Measurements from ENCODE around the gene RAX.
"Not testable (repeated sequence)": the region's sequence is repeated elsewhere in the genome, so short reads cannot be mapped to it uniquely, and the experiment has no call there.

RAX gene

GRCh38 chr18:59272221-59272888 lies 899 bp downstream of the RAX start:
- DNase-seq = no peak

- no peak for DNase-seq
These were observed 1.5 kb downstream of the RAX start for GRCh38 chr18:59271606-59272220.

GRCh38 chr18:59270689-59271257 lies 2.5 kb downstream of the RAX start:
- DNase-seq = no peak

DNA sequence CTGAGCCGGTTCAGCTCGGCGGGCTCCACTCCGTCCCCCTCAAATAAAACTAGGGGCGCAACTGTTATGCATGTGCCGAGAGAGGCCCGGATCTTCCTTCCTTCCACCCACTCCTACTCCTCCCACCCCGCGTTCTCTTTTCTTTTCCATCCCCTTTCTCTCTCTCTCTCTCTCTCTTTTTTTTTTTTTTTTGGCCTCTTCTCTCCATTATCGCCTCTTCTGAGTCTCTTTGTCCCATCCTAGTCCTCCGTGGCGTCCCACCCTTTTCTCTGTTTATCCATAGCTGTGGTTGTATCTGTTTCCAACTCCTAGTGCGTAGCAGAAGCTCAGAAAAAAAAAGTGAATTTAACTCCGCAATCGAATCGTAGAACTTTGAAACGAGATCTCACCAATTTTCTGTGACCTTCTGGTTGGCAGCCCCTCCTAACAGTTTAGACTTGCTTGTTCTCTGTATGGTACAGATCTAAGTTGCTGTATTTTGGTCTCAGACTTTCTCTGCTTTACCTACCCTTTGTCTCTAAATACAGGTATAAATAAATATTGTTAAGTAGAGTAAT lies 3.6 kb downstream of the RAX start:
- no peak for DNase-seq

DNA sequence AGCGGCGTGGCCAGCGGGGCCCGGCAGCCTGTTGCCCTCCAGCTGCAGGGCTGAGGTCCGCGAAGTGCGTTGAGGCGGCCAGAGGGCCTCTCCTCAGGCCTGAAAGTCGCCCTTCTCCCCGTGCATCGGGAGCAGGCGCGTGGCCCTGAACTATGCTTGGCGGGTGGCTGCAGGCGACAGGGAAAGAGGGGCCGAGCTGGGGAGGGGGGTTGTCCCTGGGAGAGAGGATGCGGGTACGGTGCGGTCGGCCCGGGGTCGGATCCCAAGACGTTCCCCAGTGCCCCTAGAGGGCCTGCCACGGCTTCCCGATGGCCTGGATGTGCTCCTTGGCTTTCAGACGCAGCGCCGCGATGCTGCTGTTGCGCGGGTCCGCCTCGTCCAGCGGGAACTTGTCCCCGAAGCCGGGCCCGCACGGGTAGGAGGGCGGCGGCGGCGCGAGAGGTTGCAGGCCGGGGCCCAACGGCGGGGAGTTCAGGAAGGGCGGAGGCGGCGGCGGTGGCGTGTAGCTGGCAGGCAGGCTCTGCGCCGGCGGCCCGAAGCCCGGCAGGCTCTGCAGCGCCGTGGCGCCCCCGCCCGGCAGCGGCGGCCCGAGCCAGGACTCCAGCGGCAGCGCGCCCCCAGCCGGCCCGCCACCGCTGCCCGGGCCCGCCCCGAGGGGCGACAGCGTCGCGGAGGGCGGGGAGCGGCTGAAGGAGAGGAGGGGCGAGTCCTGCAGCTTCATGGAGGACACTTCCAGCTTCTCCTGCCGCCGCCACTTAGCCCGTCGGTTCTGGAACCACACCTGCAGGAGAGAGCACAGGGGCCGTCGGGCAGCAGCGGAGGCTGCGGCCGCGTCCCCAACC lies 4.3 kb downstream of the RAX start:
- peak in 1 of 3 experiments; percentile 24 for DNase-seq

DNA sequence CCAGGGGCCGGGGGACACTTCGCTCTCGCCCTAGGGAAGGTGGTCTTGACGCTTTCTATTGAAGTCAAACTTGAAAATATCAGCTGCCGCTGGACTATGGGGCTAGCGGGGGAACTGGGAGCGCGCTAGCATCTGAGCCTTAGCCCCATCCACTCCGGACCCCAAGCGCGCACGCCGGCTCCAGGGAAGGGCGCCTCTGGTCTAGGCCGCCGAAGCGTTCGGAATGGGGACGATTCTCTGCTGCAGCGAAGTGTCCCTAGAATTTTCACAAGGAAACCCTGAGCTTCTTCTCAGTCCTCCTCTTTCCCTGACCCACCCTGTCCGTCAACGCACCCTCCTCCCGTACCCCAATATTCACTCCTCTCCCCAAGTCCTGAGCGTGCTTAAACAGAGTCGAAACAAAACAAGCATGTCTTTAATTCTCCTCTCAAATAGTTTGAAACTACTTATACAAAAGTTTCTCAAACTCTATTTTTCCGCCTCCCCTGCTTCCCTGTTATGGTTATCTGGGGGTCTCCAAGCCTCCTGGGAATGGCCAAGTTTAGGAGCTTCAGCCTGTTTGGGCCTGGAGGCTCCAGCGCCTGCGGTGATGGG lies 5.0 kb downstream of the RAX start:
- no peak for DNase-seq

- DNase-seq = no peak
These were observed 5.6 kb downstream of the RAX start for GRCh38 chr18:59267503-59268126.

DNA sequence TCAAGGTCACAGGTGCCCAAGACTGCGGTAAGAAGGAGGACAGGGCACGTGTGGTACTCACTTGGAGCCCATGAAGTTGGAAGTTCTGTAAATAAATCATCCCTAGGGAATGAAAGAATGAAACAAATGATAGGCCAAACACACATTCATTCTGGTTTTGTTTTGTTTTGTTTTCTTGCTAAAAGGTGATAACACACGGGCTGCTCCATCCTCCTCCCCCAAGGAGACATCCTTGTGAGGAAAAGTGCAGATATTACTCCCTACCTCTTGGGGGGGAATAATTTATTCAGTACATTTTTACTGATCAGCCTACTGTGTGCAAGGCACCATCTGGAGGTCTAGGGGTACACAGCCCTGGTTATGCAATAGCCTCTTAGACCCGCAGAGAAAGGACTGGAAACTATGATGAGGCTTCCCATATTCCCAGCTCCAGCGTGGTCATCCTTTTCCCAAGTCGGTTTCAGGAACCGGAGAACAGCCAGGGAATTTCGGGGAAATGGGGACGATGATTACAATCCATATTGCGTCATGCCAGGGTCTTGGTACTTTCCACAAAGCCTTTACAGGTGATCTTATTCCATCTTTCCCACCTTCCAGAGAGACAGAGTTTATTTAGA lies 6.3 kb downstream of the RAX start:
- no peak for DNase-seq

DNA sequence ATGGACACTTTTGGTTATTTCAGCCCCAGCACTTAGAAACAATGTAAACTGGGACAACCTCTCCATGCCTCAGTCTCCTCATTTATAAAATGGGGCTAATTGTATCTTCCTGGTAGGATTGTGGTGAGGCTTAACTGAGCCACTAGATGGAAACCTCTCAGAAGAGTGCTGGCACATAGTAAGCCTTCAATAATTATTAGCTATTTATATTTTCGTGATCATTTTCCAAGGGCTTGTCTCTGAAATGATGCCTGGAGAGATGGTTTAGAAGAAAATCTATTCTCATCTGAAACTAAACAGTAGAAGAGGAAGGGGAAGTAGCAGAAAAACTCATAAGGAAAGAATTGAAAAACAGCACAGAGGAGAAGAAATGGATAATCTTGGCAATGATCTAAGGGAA lies 6.8 kb downstream of the RAX start:
- DNase-seq = no peak

- no peak for DNase-seq
These were observed 7.3 kb downstream of the RAX start for GRCh38 chr18:59265974-59266369.

DNA sequence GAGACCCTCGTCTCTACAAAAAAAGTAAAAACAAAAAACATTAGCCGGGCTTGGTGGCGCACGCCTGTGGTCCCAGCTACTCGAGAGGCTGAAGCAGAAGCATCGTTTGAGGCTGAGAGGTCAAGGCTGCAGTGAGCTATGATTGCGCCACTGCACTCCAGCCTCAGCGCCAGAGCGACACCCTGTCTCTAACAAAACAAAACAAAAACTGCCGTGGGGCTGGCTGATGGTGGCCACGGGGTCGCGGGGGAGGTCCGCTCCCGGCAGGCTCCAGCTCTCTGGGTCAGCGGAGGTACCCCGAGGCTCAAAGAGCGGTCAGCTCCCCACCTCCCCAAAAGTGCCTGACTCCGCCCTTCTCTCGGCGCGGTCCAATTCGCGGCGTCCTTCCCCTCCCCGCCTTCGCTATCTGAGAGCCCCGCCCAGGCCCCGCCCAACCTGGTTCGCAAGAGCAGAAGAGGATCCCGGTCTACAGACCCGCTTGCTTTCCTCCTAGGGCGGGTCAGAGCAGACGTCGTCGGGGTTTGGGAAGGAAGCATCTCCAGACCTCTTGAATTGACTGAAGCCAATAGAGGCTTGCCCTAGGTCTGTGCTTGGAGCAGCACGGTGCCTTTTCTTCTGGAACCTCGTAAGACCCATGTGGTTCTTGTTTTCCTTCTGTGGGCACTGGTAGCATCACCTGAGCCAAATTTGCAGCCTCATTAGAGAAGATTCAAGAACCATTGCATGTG lies 7.8 kb downstream of the RAX start:
- DNase-seq = peak in 1 of 3 experiments; percentile 40

GRCh38 chr18:59264651-59265245 lies 8.5 kb downstream of the RAX start:
- DNase-seq = no peak

DNA sequence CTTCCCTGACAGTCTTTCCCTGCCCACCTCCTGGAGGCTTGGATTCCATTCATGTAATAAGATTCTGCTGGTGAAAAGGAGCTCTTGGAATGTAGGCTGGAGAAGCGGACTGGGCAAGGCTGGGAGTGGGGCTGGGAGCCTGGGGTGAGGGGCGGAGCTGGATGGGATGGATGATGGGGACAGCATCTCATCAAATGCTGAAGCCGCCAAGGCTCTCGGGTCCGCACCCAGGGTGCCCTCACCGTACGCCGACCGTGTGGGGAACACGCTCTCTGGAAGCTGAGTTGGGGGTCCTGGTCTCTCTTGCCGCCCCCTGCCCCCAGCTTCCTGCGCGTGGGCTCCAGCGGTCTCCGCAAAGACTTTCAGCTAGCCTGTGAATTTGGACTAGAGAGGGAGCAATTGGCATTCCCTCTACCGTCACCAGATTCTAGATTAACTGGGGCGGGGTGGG lies 9.1 kb downstream of the RAX start:
- no peak for DNase-seq

DNA sequence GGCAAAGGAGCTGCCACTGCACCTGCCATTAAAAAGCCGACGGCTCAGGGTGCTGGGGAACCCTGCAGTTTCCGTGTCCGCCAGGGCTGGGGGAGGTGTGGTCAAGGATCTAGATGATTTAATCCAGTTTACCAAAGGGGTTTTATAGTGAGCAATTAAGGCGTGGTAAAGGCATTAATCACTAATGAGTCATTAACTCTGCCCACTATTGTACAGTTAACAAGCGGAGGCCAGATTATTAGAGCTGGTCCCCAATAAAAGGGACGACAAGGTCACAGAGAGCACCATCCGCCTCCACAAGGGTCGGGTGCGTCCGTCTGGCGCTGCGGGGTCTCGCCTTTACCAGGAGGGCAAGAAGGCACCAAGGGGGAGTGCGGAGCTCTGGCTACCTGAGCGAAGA lies 9.6 kb downstream of the RAX start:
- peak in 1 of 3 experiments; percentile 49 for DNase-seq

DNA sequence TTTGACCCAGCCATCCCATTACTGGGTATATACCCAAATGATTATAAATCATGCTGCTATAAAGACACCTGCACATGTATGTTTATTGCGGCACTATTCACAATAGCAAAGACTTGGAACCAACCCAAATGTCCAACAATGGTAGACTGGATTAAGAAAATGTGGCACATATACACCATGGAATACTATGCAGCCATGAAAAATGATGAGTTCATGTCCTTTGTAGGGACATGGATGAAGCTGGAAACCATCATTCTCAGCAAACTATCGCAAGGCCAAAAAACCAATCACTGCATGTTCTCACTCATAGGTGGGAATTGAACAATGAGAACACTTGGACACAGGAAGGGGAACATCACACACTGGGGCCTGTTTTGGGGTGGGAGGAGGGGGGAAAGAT lies 11.0 kb downstream of the RAX start:
- not testable (repeated sequence) for DNase-seq

GRCh38 chr18:59261842-59262241 lies 11.4 kb downstream of the RAX start:
- not testable (repeated sequence) for DNase-seq

- DNase-seq = not testable (repeated sequence)
These were observed 17.8 kb downstream of the RAX start for GRCh38 chr18:59255491-59255890.

GRCh38 chr18:59249199-59249774 lies 24.0 kb downstream of the RAX start:
- peak; percentile 74 to 97 (median 90) for DNase-seq

DNA sequence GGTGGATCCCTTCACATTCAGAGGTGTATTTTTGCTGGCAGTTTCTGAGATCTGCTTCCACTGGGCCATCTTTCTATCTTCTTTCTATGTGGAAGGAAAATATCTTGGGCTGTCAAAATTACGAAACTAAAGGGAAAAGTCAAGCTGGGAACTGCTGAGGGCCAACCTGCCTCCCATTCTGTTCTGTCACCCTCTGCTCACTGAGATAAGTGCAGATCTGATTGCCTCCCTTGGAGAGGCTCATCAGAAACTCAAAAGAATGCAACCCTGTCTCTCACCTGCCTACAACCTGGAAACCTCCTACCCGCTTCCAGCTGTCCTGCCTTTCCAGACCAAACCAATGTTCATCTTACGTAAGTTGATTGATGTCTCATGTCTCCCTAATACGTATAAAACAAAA lies 26.5 kb downstream of the RAX start:
- DNase-seq = no peak

- DNase-seq = no peak
These were observed 30.3 kb downstream of the RAX start for GRCh38 chr18:59242906-59243305.

Measured in NCI-H1417 (cell line).